Neural cell (in vitro differentiated cells): ENCODE results near the gene PPP2R2B.

Experiments used
- EP300 ChIP-seq: fragments of 450-650 bp; conservative IDR thresholded peaks from 2 replicates; pipeline ENCODE4 v1.6.1; 2014; ENCODE audit warnings: antibody characterized with exemption, mild to moderate bottlenecking, moderate library complexity; ENCODE audit not compliant: poor library complexity, severe bottlenecking
- EZH2 ChIP-seq: fragments of 200-600, 300-800 bp; shearing (Covaris generic), sonication (generic); IDR thresholded peaks from 2 replicates; pipeline ENCODE4 v1.6.1; 2014; ENCODE audit warnings: antibody characterized with exemption, low read length, borderline replicate concordance, mild to moderate bottlenecking; ENCODE audit not compliant: insufficient read depth, poor library complexity, severe bottlenecking
- MXI1 ChIP-seq: fragments of 450-650 bp; conservative IDR thresholded peaks from 2 replicates; pipeline ENCODE4 v1.6.1; 2014; ENCODE audit warnings: antibody characterized with exemption, mild to moderate bottlenecking; ENCODE audit not compliant: poor library complexity, severe bottlenecking
- POLR2AphosphoS5 ChIP-seq: IDR thresholded peaks from 2 replicates; pipeline ENCODE4 v1.6.1; 2012
- RAD21 ChIP-seq: fragments of 450-650 bp; conservative IDR thresholded peaks from 2 replicates; pipeline ENCODE4 v1.6.1; 2014; ENCODE audit warnings: antibody characterized with exemption, mild to moderate bottlenecking, moderate library complexity
- SMC3 ChIP-seq: fragments of 450-650 bp; conservative IDR thresholded peaks from 2 replicates; pipeline ENCODE4 v1.6.1; 2014; ENCODE audit warnings: antibody characterized with exemption, mild to moderate bottlenecking, moderate library complexity; ENCODE audit not compliant: poor library complexity
- TAF1 ChIP-seq: IDR thresholded peaks from 2 replicates; pipeline ENCODE4 v1.6.1; 2012; ENCODE audit warnings: low read depth
- TF ChIP-seq, protein P1 (sequence below): fragments of 450-650 bp; IDR thresholded peaks from 2 replicates; pipeline ENCODE4 v1.5.1; 2014; ENCODE audit warnings: antibody characterized with exemption, mild to moderate bottlenecking, moderate library complexity; ENCODE audit not compliant: poor library complexity, severe bottlenecking
- TF ChIP-seq, protein P2 (sequence below): IDR thresholded peaks from 2 replicates; pipeline ENCODE4 v1.6.1; 2012; ENCODE audit warnings: borderline replicate concordance

DNA sequence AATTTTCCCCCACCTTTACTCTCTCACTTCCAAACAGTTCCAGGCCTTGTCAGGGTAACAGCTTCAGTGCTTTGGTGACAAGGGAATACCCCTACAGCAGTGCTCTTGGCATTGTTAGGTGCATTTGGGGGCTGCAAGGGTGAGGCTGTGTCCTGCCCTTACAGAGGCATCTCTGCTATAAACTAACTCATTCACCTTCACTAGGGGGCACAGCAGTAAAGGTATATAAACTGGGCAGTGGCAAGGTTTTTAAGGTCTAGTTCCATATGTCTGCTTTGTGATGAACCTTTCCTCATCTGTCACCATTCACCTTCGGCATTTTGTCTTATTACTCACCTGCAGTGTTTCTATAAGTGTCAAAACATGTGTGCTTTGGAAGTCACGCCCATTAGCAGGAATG lies 283.5 kb downstream of the PPP2R2B start:
- TF ChIP-seq POLR2AphosphoS5 (no peak), RAD21 (no peak), MXI1 (no peak), TAF1 (no peak), EZH2 (no peak), SMC3 (no peak), EP300 (no peak)
- TF ChIP-seq, protein P1, sequence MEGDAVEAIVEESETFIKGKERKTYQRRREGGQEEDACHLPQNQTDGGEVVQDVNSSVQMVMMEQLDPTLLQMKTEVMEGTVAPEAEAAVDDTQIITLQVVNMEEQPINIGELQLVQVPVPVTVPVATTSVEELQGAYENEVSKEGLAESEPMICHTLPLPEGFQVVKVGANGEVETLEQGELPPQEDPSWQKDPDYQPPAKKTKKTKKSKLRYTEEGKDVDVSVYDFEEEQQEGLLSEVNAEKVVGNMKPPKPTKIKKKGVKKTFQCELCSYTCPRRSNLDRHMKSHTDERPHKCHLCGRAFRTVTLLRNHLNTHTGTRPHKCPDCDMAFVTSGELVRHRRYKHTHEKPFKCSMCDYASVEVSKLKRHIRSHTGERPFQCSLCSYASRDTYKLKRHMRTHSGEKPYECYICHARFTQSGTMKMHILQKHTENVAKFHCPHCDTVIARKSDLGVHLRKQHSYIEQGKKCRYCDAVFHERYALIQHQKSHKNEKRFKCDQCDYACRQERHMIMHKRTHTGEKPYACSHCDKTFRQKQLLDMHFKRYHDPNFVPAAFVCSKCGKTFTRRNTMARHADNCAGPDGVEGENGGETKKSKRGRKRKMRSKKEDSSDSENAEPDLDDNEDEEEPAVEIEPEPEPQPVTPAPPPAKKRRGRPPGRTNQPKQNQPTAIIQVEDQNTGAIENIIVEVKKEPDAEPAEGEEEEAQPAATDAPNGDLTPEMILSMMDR, result no peak
- TF ChIP-seq, protein P2, sequence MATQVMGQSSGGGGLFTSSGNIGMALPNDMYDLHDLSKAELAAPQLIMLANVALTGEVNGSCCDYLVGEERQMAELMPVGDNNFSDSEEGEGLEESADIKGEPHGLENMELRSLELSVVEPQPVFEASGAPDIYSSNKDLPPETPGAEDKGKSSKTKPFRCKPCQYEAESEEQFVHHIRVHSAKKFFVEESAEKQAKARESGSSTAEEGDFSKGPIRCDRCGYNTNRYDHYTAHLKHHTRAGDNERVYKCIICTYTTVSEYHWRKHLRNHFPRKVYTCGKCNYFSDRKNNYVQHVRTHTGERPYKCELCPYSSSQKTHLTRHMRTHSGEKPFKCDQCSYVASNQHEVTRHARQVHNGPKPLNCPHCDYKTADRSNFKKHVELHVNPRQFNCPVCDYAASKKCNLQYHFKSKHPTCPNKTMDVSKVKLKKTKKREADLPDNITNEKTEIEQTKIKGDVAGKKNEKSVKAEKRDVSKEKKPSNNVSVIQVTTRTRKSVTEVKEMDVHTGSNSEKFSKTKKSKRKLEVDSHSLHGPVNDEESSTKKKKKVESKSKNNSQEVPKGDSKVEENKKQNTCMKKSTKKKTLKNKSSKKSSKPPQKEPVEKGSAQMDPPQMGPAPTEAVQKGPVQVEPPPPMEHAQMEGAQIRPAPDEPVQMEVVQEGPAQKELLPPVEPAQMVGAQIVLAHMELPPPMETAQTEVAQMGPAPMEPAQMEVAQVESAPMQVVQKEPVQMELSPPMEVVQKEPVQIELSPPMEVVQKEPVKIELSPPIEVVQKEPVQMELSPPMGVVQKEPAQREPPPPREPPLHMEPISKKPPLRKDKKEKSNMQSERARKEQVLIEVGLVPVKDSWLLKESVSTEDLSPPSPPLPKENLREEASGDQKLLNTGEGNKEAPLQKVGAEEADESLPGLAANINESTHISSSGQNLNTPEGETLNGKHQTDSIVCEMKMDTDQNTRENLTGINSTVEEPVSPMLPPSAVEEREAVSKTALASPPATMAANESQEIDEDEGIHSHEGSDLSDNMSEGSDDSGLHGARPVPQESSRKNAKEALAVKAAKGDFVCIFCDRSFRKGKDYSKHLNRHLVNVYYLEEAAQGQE, result no peak
